Activated T-helper 9 cell treated with anti-CD3 and anti-CD28 coated beads, Interleukin-2, amount 50 U/mL, for 16 hours (primary cell): ENCODE results near the gene TMC2.

ENCODE experiments used
- DNase-seq: peaks from one replicate; pipeline ENCODE4 v3.0.0-alpha.2; 2020; ENCODE audit warnings: low read depth

Gene TMC2

GRCh38 chr20:2631228-2631627, 94.9 kb downstream of the TMC2 start:
- no peak for DNase-seq

DNA sequence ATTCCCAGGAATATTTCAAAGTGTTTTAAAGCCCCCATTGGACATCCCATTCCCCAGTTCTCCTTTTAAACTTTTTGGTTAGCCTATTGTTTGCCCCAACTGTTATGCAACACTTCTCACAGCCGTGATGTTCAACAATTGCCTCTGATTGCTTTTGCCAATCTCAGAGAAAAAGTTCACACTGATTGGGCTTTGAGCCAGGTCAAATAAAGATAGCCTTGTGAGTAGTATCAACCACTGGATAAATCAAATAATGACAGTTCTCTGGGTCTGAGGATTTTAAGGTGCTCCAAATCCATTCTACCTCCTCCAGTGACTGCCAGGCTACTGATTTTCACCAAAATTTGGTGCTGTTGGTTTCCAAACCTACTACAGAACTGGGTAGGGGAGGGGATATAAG, 97.0 kb downstream of the TMC2 start:
- no peak for DNase-seq

DNA sequence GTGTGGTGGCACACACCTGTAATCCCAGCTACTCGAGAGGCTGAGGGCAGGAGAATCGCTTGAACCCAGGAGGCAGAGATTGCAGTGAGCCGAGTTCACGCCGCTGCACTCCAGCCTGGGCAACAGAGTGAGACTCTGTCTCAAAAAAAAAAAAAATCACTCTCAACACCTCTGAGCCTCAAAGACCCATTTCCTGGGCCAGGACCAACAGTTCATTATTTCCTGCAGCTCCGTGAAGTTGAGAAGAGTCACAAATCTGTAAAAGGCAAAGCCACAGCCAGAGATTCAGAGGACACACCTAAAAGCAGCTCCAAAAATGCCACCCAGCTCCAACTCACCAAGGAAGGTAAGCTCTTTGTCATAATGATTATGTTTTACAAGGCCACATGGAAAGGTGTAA, 100.9 kb downstream of the TMC2 start:
- no peak for DNase-seq

DNA sequence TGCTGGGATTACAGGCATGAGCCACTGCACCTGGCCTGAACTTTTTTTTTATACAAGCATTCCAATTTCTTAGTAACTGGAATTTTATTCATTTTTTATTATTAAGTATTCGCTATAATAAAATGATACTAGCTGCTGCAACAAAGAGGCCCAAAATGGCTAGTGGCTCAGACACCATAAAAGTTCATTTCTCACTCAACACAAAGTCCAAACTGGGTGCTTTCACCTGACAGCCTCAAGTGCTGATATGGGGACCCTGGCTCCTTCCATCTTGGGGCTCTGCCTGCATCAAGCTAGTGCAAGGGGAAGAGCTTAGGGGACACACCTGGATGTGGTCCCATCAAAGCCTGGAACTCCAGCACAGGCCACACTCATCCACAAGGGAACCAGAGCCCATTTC, 103.9 kb downstream of the TMC2 start:
- no peak for DNase-seq

DNA sequence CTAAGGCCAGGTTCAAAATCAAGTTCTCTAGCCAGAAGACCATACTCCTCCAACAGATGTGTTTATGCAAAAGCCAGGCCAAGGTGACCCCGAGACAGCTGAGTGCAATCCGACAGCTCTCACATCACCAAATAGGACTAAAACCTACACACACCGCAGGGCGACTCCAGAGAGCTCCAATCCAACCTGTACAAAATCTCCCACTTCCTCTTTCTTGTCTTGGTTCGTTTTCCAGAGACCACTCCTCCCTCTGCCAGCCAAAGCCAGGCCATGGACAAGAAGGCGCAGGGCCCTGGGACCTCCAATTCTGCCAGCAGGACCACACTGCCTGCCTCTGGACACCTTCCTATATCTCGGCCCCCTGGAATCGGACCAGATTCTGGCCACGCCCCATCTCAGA, 104.5 kb downstream of the TMC2 start:
- no peak for DNase-seq

DNA sequence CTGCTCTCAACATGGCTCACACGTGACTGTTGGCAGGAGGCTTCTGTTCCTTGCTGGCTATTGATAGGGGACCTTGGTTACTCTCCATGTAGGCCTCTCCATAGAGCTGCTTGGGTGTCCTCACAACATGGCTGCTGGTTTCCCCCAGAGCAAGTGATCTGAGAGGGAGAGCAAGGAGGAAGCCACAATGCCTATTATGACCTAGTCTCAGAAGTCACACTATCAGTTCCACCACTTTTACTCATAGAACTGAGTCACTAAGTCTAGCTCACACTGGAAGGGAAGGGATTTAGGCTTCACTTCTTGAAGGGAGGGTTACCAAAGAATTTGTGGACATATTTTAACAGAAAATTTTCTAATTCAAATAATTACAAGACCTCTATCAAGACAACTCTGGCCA, 107.3 kb downstream of the TMC2 start:
- DNase-seq: no peak

- DNase-seq: peak; percentile 91
Observed at GRCh38 chr20:2651772-2652723, 115.7 kb downstream of the TMC2 start, which contains the start of gene NOP56. NOP56 (plus strand) TSS chr20:2652632; CDS start chr20:2652661, 29 bp downstream.

DNA sequence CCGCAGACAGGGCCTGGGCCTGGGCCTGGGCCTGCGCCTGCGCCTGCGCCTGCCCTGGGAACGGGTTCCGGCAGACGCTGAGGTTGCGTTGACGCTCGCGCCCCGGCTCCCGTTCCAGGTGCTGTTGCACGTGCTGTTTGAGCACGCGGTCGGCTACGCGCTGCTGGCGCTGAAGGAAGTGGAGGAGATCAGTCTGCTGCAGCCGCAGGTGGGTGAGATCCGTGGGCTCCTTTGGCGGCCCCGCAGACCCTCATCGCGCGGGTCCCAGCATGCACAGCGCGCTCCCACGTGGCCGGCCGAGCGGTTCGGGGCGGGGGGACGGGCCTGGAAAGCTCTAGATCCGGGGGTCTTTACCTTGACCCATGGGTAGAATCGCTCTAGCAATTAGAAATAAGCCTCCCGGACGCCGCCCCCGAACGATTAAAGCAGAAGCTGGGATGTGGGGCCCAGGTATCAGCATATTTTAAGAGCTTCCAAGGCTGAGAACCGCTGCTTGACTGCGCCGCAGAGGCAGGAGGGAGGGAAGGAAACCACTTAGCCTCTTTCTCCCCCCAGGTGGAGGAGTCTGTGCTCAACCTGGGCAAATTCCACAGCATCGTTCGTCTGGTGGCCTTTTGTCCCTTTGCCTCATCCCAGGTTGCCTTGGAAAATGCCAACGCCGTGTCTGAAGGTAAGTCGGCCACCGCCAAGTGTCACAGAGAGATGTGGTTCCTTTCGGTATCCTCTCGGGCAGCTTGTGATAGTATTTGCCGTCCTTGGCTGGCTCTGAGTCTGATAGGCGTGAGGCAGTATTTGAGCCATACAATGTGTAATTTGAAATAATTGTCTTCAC, 116.6 kb downstream of the TMC2 start:
- no peak for DNase-seq

DNA sequence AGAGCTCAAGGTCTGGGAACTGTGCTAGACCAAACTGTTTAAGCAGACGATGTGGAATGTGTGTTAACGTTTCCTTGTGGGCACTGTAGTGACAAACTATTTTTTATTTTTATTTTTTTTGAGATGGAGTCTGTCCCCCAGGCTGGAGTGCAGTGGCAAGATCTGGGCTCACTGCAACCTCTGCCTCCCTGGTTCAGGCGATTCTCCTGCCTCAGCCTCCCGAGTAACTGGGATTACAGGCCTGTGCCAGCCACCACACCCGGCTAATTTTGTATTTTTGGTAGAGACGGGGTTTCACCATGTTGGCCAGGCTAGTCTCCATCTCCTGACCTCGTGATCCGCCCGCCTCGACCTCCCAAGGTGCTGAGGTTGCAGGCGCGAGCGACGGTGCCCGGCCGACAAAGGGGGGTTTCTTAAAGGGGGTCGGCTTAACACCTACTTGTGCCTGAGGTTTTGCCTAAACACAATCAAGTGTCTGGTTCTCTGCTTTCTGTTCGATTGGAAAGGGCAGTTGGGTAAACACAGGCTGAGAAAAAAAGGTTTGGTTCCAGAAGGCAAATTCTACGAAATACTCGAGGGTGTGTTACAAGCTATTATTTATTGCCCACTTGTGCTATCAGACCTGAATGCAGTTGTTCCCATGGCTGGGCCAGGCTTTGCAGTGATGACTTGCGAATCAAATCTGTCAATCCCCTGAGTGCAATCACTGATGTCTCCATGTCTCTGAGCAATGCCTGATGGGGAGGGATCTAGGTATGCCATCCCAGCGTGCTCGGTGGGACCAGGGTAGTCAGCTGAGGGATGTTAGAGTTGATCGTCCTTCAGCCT, 117.4 kb downstream of the TMC2 start:
- DNase-seq: no peak

DNA sequence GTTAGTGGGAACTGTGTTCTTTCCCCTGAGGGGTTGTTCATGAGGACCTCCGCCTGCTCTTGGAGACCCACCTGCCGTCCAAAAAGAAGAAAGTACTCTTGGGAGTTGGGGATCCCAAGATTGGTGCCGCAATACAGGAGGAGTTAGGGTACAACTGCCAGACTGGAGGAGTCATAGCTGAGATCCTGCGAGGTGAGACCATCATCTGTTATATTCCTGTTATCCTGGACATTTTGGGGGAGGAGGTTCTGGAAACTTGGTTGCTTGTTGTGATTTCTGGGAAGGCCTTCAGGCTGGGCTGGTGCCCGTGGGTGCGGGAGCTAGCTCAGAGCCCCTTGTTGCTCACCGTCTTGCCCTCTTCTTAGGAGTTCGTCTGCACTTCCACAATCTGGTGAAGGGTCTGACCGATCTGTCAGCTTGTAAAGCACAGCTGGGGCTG, 118.0 kb downstream of the TMC2 start:
- DNase-seq: no peak

- DNase-seq: no peak
Observed at GRCh38 chr20:2654831-2655230, 118.5 kb downstream of the TMC2 start.

GRCh38 chr20:2655331-2656116, 119.2 kb downstream of the TMC2 start:
- no peak for DNase-seq

DNA sequence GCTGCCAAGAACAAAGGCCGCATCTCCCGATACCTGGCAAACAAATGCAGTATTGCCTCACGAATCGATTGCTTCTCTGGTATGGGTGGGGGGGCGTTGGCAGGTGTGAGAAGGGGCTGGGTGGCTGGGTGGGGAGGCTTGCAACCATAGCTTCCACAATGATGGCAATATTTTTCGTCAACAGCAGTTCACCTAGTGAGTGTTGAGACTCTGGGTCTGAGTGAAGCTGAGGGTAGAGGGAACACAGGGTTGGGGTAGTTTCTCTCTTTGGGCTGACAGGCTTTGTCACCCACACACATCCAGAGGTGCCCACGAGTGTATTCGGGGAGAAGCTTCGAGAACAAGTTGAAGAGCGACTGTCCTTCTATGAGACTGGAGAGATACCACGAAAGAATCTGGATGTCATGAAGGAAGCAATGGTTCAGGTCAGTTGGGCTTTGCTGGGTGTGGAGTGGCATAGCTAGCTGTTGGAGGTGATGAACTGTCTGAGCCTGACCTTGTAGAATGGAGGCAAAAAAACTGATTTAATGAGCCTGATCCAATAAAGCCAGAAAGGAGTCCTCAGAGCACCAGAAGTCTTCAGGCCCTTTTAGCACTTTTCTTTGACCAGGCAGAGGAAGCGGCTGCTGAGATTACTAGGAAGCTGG, 120.2 kb downstream of the TMC2 start:
- DNase-seq: no peak

GRCh38 chr20:2657241-2657640, 120.9 kb downstream of the TMC2 start:
- DNase-seq: no peak

DNA sequence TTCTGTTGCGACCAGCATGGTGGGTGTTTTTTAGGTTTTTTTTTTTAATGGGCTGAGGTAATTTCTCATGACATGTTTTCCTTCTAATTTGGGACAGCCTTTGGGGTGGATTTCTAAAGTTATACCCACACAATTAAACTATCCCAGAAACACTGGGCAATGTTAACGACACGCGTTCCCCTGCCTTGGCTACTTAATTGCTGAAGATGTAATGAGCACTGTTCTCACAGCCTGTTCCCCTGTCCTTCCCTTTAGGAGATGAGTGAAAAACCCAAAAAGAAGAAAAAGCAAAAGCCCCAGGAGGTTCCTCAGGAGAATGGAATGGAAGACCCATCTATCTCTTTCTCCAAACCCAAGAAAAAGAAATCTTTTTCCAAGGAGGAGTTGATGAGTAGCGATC, 121.3 kb downstream of the TMC2 start:
- no peak for DNase-seq

- no peak for DNase-seq
Observed at GRCh38 chr20:2658414-2659354, 122.3 kb downstream of the TMC2 start.

GRCh38 chr20:2659547-2659946, 123.2 kb downstream of the TMC2 start:
- DNase-seq: no peak

DNA sequence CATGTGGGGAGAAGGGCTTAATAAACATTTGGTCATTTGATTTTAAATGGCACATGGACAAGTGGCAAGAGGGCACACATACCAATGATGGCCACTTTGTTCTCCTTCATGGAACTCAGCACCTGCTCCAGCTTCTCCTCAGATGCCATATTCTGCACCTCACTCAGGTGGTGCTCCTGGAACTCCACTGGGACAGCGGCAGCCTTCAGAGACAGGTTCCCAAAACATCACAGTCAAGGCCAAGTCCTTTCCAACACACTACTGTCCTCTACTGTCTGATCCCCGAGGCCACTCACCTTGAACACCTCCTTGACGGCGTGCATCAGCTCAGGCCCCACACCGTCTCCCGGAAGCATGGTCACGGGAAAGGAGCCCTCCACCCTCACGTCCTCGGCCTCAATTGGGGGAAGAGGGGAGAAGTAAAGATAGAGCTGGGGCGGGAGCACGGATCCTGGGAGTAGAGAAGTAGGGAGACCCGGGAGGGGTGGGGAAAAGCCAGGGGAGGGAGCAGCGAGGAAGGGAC, 127.1 kb downstream of the TMC2 start:
- no peak for DNase-seq
